ENCODE data around the gene RCC2. TPM values are rescaled to one million over a fixed set of nuclear protein-coding genes. Genes with fewer than 3 reads are reported as not detected.

The RCC2 gene
- total and polyA plus RNA-seq, 2 donors (not counting 3 experiments of a cell fraction or from before 2014, with no cell fraction given) = 137 to 166 TPM

GRCh38 chr1:17440074-17440826, 773 bp upstream of the RCC2 start:
- no peak for TF ChIP-seq POLR2A (IDR thresholded peaks at IDR 0.05; ENCODE audit: low read depth, low read length)
- TF ChIP-seq GATA2 (IDR thresholded peaks at IDR 0.05; ENCODE audit: insufficient read depth, insufficient read length, low read depth, low read length) = no peak
- TF ChIP-seq MYC (IDR thresholded peaks at IDR 0.05; ENCODE audit: low read depth, low read length) = no peak
- no peak for TF ChIP-seq FOS (IDR thresholded peaks at IDR 0.05; ENCODE audit: borderline replicate concordance, insufficient read depth, low read length)
- no peak for TF ChIP-seq POLR2AphosphoS5 (IDR thresholded peaks at IDR 0.05; ENCODE audit: insufficient read depth, low read depth, low read length)
- TF ChIP-seq MAX (IDR thresholded peaks at IDR 0.05; ENCODE audit: insufficient read depth, insufficient read length) = no peak
- TF ChIP-seq, protein P1, sequence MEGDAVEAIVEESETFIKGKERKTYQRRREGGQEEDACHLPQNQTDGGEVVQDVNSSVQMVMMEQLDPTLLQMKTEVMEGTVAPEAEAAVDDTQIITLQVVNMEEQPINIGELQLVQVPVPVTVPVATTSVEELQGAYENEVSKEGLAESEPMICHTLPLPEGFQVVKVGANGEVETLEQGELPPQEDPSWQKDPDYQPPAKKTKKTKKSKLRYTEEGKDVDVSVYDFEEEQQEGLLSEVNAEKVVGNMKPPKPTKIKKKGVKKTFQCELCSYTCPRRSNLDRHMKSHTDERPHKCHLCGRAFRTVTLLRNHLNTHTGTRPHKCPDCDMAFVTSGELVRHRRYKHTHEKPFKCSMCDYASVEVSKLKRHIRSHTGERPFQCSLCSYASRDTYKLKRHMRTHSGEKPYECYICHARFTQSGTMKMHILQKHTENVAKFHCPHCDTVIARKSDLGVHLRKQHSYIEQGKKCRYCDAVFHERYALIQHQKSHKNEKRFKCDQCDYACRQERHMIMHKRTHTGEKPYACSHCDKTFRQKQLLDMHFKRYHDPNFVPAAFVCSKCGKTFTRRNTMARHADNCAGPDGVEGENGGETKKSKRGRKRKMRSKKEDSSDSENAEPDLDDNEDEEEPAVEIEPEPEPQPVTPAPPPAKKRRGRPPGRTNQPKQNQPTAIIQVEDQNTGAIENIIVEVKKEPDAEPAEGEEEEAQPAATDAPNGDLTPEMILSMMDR (IDR thresholded peaks at IDR 0.05; ENCODE audit: extremely low read depth in 1 of 2, insufficient read depth in 1 of 2, low read depth in 1 of 2, low read length in 2 of 2) = no peak
- TF ChIP-seq JUN (IDR thresholded peaks at IDR 0.05; ENCODE audit: borderline replicate concordance, insufficient read depth, insufficient read length, low read depth) = no peak
- no peak for TF ChIP-seq EZH2 (IDR thresholded peaks at IDR 0.05; ENCODE audit: borderline replicate concordance, low read depth, low read length, severe bottlenecking)
- H3K9me1 ChIP-seq (replicated peaks; ENCODE audit: control insufficient read depth, extremely low read depth, insufficient read depth, low read length) = no peaks in the 10 kb centered on the region
- peak overlapping the region in 2 of 3 experiments; percentile 36 to 69 for H3K4me3 ChIP-seq (replicated peaks in 1 of 3; ENCODE audit: insufficient read depth in 1 of 3, low read depth in 1 of 3, low read length in 3 of 3)
- BruUV-seq (replicated peaks) = TSS peak; percentile 39
- H3K4me1 ChIP-seq (ENCODE audit: control insufficient read depth, extremely low read depth, insufficient read depth, low read length) = peaks cover 15% of the 10 kb centered on the region
- H3K27ac ChIP-seq (ENCODE audit: insufficient read depth, low read depth, low read length) = peak overlapping the region; percentile 46
- peaks cover 0 to 7% of the 10 kb centered on the region in 2 experiments for H3K27me3 ChIP-seq (ENCODE audit: control insufficient read depth in 2 of 2, insufficient read depth in 2 of 2, low read length in 2 of 2)
- DNase-seq (ENCODE audit: low read depth, low spot score) (no peak), FAIRE-seq (no peak)
- H2AFZ ChIP-seq (ENCODE audit: low read depth, low read length) = peak overlapping the region; percentile 90
- H3K9me3 ChIP-seq (replicated peaks; ENCODE audit: control insufficient read depth, insufficient read depth, low read length) = no peaks in the 10 kb centered on the region
- H3K79me2 ChIP-seq (ENCODE audit: control insufficient read depth, insufficient read depth, low read length) = peaks cover 31% of the 10 kb centered on the region
- POLR2A ChIA-PET = interaction anchor here (0.6 kb wide), 1 partner anchor 134 kb away, joined by 3 read pairs; no protein-coding TSS in a partner anchor
- intact Hi-C loops (cut with micrococcal nuclease) (loop anchor here (2.0 kb wide), 1 partner anchor 37 kb away; no protein-coding TSS in a partner anchor), dilution Hi-C loops (cut with MboI; ENCODE audit: extremely low pct_ligation_motif_present, low sequenced_read_pairs) (no loop called here)
- CTCF ChIA-PET = interaction anchor here (0.6 to 1.7 kb wide), 5 partner anchors 19 to 167 kb away, joined by 3 to 5 read pairs (median 3); no protein-coding TSS in a partner anchor
- peaks cover 3% of the 10 kb centered on the region for H4K20me1 ChIP-seq (replicated peaks; ENCODE audit: control insufficient read depth, extremely low read depth, insufficient read depth, low read length)
- peaks cover 0 to 2% of the 10 kb centered on the region in 2 experiments for H3K36me3 ChIP-seq (ENCODE audit: control insufficient read depth in 2 of 2, extremely low read depth in 1 of 2, insufficient read depth in 2 of 2, low read length in 2 of 2)
- H3K4me2 ChIP-seq (ENCODE audit: insufficient read depth, low read length) = peak overlapping the region; percentile 82
- H3K9ac ChIP-seq (replicated peaks; ENCODE audit: extremely low read depth, insufficient read depth, low read length) = peak overlapping the region; percentile 70
